Brain pericyte (primary cell): ENCODE data around the gene C1orf226.

Experiments used
- DNase-seq: peaks from one replicate; pipeline ENCODE4 v3.0.0-alpha.2; 2012; ENCODE audit warnings: low read depth, low spot score

The C1orf226 gene

DNA sequence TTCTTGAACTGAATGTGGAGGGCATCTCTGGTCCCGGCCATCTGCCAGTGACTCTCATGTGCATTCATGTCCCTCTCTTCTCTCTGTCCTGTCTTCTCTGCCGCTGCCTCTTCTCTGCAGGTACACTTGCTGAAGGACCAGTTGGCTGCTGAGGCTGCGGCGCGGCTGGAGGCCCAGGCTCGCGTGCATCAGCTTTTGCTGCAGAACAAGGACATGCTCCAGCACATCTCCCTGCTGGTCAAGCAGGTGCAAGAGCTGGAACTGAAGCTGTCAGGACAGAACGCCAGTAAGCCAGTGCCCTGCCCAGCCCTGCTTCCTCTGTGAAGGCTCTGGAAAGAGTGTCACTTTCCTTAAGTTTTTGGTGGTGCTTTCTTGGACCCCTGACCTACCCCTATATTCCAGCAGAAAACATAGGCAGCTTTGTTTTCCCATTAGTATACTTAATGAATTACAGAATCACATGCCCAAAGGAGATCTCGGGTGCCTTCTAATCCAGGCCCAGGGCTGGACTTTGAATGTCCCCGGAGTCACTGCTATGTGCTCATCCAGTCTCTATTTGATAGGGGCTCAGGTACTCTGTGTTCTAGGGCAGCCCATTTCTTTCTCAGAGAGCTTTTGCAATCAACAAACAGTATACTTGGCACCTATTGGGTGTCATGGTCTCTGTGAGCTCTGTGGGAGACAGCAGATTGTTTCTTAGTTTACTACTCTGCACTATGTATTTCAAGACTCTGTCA is 16.1 kb upstream of the C1orf226 start:
- DNase-seq, result no peak

DNA sequence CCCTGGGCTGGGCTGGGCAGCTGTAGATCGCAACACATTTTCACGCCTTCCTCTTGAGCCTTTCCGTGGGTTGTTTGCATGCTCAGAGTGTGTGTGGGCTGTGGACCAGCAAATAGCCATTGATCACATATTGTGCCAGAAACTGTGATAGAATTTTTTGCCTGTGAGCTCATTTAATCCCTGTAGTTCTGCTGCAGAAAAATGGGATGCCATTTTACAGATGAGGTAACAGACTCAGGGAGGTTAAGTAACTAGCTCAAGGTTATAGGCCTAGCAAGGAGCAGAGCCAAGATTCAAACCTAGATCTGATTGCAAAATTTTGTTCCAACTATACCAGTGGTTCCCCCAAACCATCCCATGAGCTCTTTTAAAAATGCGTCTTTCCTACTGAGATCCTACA is 15.4 kb upstream of the C1orf226 start:
- DNase-seq, result no peak

DNA sequence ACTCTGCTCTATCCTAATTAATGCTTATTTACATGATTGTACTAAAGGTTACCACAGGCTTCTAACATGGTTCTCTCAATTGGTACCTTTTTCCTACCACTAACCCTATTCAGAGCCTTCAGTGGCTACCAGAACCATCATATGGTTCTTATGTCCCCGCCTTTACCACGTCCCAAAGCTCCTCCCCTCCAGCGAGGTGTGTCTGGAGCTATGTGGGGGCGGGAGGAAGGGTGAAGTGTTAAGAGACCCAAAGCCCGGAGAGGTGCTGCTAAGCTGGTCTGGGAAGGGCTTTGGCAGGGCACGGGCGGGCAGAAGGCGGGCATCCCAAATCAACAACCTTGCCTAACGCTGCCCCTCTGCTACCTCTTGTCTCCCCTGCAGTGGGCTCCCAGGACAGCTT is 14.9 kb upstream of the C1orf226 start:
- DNase-seq, result no peak

DNA sequence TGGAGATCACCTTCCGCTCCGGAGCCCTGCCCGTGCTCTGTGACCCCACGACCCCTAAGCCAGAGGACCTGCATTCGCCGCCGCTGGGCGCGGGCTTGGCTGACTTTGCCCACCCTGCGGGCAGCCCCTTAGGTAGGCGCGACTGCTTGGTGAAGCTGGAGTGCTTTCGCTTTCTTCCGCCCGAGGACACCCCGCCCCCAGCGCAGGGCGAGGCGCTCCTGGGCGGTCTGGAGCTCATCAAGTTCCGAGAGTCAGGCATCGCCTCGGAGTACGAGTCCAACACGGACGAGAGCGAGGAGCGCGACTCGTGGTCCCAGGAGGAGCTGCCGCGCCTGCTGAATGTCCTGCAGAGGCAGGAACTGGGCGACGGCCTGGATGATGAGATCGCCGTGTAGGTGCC is 14.5 kb upstream of the C1orf226 start:
- DNase-seq, result no peak

DNA sequence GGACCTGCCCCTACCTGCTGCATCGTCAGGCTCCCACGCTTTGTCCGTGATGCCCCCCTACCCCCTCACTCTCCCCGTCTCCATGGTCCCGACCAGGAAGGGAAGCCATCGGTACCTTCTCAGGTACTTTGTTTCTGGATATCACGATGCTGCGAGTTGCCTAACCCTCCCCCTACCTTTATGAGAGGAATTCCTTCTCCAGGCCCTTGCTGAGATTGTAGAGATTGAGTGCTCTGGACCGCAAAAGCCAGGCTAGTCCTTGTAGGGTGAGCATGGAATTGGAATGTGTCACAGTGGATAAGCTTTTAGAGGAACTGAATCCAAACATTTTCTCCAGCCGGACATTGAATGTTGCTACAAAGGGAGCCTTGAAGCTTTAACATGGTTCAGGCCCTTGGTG is 13.8 kb upstream of the C1orf226 start:
- no peak for DNase-seq

DNA sequence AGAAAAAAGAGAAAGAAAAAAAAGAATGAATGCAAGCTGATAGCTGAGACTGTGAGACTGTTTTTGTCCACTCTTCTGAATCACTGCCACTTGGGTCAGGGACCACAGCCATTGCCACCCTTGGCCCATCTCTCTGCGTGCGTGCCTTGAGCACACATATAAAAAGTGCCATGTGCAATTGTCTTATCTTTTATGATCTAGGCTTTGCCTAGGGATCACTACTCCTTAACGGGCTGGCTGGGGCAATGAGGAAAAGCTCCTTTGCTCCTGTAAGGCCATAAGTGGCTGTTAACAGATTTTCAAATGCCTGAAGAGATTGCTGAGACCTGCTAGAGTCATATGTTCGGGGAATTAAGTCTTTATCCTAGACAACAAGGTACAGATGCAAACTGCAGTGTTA is 13.1 kb upstream of the C1orf226 start:
- DNase-seq, result no peak

DNA sequence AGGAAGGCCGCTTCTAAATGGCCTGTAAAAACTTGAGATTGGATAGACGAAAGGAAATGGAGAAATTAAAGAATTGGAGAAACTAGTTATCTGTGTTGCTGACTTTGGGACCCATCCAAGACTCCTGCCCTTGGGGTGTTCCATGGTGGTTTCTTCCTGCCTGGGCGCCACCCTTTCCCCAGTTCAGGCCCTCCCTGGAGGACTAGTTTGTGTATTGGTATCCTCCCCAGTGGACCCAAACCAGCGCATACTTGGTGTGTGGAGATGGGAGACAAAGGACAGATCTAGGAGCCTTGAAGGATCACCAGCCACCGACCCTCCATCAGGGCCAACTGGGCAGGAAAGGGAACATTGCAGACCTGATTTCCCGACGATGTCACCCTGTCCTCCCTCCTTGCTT is 12.0 kb upstream of the C1orf226 start:
- DNase-seq, result no peak

- DNase-seq, result no peak
Observed at GRCh38 chr1:162370161-162370560, 11.4 kb upstream of the C1orf226 start.

GRCh38 chr1:162370721-162371120 is 10.8 kb upstream of the C1orf226 start:
- DNase-seq, result no peak

DNA sequence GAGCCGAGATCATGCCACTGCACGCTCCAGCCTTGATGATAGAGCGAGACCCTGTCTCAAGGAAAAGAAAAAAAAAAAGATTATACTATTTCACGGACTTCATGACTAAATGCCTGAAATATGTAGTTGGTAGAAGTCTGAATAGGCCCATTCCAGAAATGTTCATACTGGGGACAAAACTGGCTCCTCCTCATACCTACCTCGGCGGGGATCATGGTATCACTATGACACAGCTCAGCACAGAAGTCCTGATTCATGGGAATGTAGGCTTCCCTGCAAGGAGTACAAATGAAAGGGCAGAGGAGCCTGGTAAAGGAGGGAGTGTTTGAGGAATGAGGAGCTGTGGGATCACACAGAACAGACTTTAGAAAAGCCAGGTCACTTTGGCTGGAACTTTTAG is 9.9 kb upstream of the C1orf226 start:
- no peak for DNase-seq

GRCh38 chr1:162372159-162373071 is 9.1 kb upstream of the C1orf226 start:
- no peak for DNase-seq

DNA sequence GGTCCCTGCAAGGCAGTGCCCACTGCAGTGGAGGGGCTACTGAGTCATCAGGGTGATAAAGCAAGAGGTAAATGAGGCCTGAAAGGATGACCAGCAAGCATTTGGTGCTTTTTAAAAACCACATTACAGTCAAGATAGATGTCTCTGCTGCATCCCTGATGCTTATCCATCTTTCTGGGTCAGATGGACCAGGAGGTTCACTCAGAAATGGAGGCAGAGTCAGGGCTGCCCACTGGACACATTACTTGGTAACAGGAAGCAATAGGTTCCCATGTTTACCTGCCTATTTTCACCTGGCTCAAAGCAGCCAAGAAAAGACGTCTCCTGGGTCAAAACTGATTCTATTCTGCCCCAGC is 8.5 kb upstream of the C1orf226 start:
- DNase-seq, result no peak

GRCh38 chr1:162373541-162374260 is 7.8 kb upstream of the C1orf226 start:
- no peak for DNase-seq

DNA sequence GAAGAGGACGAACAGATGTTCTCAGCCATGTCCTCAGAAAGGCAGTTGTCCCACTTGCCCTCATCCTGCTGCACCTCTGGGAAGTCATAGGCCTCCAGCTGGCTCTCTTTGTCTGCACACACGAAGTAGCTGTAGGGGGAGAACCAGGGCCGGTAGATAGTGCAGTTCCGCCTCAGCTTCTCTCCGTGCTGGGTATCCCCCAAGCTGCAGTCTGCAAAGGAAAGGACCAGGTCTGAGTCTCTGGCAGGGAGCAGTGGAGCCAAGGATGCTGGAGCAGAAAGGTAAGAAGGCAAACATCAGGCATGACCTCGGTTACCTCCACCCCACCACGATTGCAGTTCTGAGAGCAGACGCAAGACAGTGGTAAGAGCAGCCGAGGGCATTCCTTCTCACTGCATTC is 7.1 kb upstream of the C1orf226 start:
- no peak for DNase-seq

- no peak for DNase-seq
Observed at GRCh38 chr1:162375463-162375862, 6.1 kb upstream of the C1orf226 start.

DNA sequence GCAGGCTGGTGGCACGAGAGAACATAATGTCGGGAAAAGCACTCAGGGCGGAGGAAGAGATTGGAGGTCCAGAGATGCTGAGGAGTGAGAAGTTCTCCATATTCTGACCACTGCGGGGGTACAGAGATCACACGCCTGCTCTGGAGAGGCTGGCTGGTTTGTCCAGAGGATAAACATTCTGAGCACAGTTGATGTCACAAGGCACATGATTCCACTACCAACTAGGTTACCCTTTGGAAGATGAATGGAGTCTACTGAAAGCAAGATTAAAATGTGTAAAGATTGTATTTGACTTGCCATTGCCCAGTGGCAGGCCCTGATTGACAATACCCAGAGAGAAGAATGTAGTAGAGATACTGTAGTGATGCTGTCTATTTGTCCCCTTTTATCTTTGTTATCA is 4.8 kb upstream of the C1orf226 start, which contains the start of gene SPATA46:
SPATA46 (minus strand) TSS at position 164 of the 400 bp plus-strand sequence; CDS start at position 100, 64 bp downstream.
- no peak for DNase-seq

DNA sequence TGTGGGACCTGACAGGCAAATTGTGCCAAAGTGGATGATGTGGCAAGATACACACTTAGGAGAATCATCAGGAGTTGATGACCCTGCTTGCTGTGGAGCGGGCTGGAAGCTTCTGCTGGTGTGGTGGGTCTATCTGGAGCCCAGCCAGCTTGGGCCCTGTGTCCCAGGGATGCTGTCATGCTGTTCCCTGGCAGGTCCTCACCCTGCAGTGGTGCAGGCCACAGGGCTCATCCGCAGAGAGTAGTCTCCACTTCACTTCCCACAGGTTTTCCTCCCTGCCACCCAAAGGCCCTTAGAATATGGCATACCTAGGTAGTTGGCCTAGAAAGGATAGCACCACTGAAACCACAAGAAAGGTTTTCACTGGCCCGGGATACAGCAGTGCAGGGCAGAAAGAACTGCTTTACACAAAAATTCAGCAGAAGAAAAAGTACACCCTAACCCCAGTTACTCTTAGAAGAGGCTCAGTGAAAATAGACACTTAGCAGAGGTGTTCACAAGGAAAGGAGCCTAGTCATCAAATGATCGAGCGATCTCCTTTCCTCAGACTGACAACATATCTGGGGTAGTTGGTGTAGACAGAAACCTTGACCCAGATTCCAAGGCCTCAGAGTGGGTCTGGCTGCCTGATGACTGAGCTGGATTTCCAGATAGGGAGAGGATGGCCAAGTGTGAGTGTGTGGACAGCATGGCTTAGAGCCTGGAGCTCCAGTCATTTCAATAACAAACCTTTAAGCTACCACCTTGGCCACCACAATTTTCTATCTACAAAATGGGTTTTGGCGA is 1.3 kb upstream of the C1orf226 start:
- no peak for DNase-seq

DNA sequence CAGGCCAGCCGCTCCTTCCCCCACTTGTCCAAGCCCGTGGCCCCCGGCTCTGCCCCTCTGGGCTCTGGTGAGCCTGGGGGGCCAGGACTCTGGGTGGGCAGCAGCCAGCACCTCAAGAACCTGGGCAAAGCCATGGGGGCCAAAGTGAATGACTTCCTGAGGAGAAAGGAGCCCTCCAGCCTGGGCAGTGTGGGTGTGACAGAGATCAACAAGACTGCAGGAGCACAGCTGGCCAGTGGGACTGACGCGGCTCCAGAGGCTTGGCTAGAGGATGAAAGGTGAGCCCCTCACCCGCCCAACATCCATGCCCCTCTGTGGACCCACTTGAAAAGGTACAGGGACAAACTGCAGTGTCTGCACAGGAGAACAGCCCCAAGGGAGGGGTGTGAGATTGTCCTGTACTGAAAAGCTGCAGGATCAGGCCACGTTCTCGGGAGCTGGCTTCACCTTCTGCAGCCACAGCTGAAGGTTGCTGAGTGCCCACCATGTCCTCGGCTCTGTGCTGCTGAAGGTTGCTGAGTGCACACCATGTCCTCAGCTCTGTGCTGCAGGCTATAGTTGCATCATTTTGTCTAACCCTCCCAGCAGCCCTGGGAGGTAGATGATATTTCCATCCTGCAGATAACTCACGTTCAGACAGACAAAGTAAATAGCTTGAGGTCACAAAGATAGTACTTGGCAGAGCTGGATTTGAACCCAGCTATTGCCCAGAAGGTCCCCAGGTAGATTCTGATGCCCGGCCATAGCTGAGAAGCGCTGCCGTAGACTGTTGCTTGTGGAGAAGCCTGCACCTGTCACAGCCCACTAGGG is 618 bp downstream of the C1orf226 start:
- no peak for DNase-seq

GRCh38 chr1:162383091-162383490 is 1.6 kb downstream of the C1orf226 start:
- no peak for DNase-seq

DNA sequence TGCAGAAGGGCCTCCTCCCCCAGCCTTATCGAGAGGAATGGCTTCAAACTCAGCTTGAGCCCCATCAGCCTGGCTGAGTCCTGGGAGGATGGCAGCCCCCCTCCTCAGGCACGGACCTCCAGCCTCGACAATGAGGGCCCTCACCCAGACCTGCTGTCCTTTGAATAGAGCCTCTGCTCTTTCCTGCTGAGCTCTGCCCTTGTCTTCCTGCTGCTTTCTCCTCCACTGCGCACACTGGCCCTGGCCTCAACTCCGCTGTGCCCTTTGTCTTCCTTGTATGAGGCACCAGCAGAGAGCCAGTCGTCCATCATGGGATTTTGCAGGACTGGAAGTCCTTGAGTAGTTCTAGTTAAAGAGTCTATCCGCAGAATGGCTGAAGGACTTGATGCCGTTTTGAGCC is 2.0 kb downstream of the C1orf226 start:
- DNase-seq, result no peak

DNA sequence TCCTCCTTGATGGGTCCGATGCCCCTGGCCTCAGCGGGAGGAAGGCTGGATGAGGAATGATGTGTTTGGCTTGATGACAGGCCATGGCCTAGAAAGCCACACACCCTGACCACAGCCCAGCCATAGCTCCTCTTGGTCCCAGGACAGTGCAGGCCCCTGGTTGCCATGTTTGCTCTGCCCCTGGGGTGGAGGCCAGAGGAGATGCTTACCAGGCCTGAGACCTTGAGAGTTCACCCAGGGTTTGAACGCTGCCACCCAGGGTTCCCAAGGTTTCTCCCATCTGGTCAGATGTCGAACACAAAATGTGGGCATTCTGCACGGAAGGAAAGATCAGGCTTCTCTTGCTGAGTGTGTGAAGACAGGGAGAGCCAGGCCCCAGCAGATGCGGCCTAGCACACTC is 2.6 kb downstream of the C1orf226 start:
- no peak for DNase-seq
